ENCODE results near the gene ZMYND8.
"Not testable (repeated sequence)": the region's sequence is repeated elsewhere in the genome, so short reads cannot be mapped to it uniquely, and the experiment has no call there.

The ZMYND8 gene

DNA sequence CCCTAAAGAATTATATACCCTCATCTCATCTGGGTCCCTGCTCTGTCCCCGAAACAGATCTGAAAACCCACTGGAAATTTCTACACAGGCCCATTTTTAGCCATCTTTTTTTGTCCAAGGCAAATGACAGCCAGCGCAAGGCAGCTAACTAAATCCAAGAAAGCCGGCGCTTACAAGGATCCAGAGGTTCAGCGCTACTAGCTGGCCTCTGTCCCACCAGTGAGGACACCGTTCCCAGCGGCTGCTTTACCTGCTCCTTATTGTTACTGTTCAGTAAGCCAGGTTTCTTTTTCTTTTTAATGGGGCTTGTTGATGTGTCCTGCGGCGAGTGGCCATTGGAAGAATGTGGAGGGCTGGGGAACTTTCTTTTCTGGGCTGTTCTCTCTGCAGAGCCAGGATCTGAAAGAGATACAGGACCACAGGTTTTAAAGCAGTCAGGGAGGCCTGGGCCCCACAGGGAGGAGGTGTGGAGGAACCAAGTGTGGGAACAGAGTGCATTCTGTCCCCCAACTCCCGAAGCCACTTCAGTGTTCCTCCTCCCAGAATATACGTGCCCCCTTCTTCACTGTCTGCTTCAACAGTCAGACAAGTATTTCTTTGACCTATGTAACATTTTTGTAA is 46.6 kb downstream of the ZMYND8 start:
- DNase-seq, result no peak

DNA sequence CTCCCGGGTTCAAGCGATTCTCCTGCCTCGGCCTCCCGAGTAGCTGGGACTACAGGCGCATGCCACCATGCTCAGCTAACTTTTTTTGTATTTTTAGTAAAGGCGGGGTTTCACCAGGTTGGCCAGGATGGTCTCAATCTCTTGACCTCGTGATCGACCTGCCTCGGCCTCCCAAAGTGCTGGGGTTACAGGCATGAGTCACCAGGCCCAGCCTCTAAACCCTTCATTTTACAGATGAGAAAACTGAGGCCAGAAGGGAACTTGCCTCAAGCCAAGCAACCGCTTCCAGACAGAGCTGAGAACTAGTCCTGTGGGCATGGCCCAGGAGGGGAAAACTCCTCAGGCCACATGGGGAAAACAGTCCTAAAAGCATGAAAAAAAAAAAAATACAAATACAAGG is 47.1 kb downstream of the ZMYND8 start:
- DNase-seq, result no peak

DNA sequence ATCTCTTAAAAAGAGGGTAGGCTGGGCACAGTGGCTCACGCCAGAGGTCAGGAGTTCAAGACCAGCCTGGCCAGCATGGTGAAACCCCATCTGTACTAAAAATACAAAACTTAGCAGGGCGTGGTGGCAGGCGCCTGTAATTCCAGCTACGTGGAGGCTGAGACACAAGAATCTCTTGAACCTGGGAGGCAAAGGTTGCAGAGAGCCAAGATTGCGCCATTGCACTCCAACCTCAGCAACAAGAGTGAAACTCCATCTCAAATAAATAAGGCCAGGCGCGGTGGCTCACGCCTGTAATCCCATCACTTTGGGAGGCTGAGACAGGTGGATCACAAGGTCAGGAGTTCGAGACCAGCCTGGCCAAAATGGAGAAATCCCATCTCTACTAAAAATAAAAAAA is 48.9 kb downstream of the ZMYND8 start:
- DNase-seq, result not testable (repeated sequence)

DNA sequence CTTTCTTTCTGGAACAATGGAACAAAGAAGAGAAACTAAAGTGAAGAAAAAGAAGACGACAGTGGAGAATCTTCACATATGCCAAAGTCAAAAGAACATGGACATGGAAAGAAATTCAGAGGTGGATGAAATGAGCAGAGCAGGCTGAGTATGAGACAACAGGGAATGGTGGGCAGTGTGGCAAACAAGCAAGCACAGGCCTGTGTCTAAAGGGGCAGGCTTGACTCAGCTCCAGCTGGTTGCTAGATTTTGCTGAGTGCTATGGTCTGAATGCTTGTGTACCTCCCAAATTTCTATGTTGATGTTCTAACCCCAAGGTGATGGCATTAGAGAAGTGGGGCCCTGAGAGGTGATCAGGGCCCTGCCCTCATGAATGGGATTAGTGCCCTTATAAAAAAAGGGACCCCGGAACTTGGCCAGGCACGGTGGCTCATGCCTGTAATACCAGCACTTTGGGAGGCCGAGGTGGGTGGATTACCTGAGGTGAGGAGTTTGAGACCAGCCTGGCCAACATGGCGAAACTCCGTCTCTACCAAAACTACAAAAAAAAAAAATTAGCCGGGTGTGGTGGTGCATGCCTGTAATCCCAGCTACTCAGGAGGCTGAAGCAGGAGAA is 49.6 kb downstream of the ZMYND8 start:
- no peak for DNase-seq

DNA sequence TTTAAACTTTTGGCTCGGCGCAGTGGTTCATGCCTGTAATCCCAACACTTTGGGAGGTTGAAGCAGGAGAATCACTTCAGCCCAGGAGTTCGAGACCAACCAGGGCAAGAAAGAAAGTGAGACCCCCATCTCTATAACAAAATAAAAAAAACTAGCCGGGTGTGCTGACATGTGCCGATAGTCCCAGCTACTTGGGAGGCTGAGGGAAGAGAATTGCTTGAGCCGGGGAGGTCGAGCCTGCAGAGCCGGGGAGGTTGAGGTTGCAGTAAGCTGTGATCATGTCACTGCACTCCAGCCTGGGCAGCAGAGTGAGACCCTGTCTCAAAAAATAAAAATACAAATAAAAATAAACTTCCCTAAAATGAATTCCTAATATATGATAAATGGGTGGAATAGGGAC is 50.4 kb downstream of the ZMYND8 start:
- DNase-seq, result no peak

DNA sequence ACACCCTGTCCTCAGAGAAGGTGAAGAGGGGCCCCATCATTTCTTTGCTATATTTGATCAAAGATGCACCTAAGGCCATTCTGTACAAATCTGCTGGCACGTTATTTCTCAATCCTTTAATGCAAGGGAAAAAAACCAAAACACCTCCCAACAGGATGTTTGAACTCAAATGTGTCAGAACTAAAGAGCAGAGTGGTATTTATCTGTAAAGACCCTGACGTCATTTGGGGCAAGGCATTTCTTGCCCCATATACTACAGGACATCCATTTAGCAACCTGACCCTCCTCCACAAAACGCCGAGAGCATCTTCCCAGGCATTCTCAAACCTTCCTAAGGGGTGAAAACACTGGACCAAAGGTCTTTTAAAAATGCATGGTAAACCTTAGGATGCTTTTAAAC is 50.8 kb downstream of the ZMYND8 start:
- DNase-seq, result no peak

DNA sequence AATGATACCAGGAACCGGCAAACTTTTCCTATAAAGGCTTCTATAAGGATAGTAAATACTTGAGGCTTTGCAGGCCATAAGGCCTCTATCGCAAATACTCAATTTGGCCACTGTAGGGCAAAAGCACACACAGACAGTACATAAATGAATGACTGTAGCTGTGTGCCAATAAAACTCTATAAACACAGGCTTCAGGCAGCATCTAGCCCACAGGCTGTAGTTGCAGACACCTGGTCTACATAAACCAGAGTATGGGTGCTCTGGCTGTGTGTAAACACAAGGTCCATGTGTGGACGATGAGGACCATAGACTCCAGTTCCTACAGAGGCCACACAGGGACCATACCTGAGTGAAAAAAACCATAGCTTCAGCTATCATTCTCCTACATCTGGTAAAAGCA is 52.2 kb downstream of the ZMYND8 start:
- DNase-seq, result no peak

DNA sequence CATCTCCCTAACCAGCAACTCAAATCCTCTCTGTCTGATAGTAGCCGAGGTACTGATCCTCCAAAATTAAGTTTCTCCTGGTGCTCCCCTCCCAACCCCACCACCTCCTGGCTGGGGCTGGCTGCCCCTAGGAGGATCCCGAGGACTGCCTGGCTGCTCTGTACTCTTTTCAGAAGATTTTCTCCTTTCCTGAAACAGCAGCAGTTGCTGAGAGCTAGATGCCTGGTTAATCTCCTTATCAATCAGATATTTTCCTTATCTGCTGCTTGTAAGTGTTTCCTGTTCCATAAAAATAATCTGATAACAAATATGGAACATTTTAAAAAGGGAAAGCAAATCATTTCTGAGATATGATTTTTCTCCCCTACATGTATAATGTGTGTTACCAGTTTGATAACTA is 52.8 kb downstream of the ZMYND8 start:
- DNase-seq, result no peak

DNA sequence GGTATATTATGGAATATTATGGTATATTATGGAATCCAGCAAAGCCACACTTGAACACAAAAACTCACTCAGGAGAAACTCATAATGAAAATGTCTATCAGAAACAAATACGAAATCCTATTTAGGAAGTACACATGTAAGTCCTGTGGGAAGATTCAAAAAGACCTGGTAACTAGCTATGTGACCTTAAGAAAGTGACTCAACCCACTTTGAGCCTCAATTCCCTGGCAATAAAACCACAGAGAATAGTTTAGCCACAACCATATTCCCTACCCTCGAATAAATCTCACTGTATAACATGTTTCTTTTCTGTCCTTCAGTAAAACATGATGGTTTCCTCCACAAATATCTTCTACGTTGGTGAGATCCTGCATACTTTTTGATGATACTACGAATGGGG is 56.4 kb downstream of the ZMYND8 start:
- no peak for DNase-seq

DNA sequence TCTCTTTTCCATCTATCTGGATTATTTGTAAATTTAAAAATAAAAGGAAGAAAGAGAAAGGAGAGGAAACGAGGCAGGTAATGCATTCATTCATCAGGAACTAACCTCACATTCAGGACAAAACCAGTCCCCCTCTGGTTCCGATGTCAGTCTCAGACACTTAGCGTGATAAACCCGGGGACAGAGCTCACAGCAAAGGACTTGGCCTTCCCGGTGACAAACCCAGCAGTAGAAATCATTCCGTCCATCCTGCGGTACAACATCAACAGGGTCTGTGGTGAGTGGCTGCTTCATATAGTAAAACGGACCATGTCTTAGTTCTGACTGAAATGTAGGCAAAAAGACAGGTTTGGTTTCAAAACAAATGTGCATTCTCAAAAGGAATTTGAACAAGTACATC is 57.9 kb downstream of the ZMYND8 start:
- no peak for DNase-seq

DNA sequence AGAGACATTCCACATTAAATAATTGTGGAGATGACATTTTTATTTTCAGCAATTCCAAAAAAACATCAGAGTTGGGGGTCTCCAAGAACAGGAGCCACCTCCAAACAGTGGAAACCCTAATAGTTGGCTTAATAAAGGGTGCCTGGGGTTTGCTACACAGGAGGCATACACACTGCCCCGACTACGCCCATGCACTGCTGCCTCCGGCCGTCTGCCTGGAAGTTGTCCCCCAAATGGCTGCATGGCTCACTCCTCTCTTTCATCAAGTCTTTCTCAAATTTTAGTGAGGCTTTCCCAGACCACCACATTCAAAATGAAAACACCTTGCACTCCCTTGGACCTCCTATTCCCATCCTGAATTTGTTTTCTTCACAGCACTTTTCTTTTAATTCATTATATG is 58.8 kb downstream of the ZMYND8 start:
- DNase-seq, result no peak

DNA sequence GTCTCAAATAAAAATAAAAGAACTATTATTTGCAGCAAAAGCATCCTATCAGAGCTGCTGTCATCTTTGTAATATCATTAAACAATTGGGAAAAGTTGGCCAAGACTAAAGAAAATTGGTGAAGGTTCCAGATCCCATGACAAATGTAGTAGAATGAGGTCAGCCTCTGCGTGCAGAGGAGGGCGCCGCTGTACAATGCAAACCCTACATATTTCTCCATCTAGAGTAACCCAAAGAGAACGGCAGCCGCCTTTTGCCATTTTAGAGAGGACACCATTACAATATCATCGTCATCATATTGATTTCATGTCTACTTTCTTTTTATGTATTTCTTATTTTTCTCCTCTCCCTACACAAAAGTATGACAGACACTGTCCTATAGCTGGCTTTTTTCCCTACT is 59.5 kb downstream of the ZMYND8 start:
- DNase-seq, result no peak

DNA sequence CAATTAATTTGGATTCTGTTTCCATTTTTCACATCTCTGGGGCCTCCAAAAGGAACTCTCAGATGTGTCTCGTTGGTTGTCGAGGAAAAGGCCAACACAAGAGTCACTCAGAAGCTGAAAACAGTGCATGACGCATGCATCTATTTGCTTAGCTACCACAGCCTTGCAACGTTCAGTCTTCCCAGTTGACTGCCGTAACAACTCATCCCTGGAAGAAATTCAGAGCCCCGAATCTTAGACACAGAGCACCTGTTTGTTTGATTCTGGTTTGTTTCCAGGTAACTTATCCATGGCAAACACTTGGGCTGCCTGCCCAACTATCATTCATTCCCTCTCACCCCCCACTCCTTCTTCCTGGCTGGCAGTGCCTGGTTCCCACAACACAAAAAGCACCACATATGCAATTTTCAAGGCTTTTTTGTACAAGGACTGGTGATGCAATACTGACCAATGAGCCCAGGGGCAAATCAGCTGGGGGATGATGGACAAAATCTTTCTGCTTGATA is 60.5 kb downstream of the ZMYND8 start:
- DNase-seq, result no peak

DNA sequence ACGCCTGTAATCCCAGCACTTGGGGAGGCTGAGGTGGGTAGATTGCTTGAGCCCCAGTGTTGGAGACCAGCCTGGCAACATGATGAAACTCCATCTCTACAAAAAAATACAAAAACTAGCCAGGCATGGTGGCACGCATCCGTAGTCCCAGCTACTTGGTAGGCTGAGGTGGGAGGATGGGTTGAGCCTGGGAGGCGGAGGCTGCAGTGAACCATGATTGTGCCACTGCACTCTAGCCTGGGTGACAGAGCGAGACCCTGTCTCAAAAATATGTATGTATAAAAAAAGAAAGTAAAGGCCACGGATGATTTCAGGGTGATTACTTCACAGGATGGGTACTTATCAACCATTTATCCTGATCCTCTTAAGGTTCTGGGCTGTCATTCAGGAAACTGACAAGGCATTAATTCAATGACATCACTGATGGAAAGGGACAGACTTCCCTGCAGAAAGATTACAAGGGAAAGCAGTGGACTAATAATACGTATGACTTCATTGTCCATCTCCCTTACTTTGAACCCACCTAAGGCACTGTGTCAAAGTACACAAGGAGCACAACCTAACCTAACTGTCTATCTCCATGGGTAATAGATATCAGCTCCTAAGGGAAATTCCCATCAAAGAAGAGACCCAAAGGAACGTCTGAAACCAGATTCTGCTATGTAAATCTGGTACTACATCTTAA is 61.2 kb downstream of the ZMYND8 start:
- no peak for DNase-seq

DNA sequence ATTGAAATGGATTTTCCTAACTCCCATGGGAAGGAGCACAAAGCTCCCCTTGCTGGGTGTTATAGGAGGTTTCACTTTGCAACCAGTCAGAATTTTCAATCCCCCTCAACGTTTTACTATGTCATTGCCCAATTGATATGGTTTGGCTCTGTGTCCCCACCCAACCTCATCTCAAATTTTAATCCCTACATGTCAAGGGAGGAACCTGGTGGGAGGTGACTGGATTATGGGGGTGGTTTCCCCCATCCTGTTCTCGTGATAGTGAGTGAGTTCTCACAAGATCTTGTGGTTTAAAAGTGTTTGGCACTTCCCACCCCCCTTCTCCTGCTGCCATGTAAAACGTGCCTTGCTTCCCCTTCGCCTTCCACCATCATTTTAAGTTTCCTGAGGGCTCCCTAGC is 62.9 kb downstream of the ZMYND8 start:
- no peak for DNase-seq

DNA sequence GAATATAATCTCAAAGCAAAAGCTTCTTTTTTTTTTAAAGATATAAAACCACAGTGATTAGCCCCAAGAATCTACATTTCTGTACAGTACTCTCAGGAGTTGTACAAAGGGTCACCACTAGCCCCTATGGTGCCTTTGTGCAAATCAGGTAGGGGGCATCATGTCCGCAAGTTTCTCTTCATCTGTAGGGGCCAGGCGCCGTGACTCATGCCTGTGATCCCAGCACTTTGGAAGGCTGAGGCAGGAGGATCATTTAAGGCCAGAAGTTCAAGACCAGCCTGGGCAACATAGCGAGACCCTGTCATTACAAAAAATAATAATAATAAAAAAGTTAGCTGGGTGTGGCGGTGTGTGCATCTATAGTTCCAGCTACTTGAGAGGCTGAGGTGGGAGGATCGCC is 63.9 kb downstream of the ZMYND8 start:
- no peak for DNase-seq

DNA sequence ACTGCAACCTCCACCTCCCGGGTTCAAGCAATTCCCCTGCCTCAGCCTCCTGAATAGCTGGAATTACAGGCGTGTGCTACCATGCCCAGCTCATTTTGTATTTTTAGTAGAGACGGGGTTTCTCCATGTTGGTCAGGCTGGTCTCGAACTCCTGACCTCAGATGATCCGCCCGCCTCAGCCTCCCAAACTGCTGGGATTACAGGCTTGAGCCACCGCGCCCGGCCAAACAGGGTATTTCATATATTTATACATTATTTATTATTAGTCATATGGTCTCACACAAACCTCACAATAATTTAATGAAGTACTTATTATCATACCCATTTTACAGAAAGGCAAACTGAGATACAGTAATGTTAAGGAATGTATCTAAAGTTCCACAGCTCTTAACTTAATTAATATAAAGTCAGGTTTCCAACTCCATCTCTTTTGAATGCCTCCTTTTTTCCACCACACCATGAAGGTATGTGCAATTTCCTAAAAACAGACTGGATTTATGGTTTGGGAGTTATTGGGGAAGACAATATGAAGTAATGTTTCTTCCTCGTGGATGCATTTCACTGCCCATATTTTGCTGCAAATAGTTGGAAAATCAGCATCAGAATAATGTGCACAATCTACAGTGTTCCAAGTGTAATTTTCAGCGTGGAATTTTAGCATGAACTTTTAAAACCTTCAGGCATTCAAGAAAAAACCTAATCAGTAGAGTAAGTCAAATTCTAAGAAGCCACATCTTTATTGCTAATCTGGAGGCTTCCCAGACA is 65.7 kb downstream of the ZMYND8 start:
- DNase-seq, result no peak

DNA sequence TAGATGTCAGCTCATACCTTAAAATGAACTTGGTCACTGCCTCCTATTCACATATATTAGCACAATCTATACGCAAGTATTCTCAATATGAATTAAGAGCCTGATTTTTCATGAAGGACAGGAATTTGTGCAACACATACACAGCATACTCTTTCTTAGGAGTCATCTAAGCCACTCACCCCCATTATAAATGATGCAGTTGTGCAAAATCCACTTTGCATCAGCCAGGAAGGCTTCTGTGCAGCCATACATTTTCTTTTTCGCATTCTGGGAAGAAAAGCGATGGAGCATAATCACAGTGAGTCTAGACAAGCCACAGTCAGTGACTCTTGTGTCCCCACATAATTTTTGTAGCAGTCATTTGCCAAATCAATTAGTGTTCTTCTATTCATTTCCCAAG is 66.5 kb downstream of the ZMYND8 start:
- DNase-seq, result no peak

DNA sequence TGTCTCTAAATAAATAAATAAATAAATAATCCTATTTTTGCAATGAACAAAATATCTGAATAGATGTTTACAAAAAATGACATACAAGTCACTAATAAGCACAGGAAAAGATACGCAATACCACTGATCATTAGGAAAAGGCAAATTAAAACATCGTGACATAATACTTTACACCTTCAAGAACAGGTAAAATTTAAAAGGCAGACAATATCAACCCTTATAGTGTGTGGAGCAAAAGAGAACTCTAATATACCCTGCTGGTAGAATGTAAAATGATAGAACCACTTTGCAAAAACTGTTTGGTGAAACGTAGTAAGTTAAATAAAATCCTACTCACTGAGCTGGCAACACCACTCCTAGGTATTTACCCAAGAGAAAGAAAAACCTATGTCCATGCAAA is 67.4 kb downstream of the ZMYND8 start:
- DNase-seq, result no peak

DNA sequence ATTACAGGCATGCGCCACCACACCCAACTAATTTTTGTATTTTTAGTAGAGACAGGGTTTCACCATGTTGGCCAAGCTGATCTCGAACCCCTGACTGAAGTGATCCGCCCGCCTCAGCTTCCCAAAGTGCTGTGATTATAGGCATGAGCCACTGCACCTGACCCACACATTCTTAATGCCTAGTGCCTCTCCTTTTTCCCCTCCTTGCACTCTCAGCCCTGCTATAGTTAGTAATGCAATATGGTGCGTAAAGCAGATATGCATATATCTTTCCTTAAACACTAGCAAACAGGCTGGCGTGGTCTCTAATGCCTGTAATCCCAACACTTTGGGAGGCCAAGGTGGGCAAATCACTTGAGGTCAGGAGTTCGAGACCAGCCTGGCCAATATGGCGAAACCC is 68.0 kb downstream of the ZMYND8 start:
- not testable (repeated sequence) for DNase-seq

DNA sequence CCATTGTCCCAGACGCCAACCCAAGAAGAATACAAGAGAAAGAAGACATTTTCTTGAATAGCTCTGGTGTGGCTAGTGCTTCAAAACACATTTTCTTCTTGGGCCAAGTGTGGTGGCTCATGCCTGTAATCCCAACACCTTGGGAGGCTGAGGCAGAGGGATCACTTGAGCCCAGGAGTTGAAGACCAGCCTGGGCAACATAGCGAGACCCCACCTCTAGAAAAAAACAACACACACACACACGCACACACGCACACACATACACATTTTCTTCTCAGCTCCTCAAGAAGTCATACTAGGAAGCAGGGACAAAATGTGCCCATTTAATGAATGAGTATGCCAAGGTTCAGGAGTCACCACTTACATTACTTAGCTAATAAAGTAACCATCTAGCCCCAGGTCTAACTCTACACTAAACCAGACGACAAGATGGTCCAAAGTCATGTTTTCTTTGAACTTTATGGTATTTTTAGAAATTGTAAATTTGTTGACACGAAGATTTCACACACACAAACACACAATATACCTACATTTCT is 68.8 kb downstream of the ZMYND8 start:
- no peak for DNase-seq

DNA sequence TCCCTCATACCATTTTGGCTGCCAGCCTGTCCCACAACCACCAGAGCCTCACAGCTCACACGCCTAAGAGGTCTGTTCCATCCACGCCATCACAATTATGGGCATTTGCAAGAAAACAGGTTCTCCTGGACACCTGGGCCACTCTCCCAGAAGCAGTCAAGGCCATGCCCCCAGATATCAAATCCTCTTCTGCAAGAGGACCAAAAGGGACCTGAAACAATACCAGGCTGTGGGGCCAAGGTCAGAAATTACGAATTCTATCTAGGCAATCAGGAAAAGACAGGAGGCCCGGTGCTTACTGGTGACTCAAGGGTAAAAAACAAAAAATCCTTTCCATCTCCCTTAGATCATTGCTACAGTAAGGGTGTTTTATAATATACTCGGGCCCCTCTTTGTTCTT is 69.8 kb downstream of the ZMYND8 start:
- no peak for DNase-seq

DNA sequence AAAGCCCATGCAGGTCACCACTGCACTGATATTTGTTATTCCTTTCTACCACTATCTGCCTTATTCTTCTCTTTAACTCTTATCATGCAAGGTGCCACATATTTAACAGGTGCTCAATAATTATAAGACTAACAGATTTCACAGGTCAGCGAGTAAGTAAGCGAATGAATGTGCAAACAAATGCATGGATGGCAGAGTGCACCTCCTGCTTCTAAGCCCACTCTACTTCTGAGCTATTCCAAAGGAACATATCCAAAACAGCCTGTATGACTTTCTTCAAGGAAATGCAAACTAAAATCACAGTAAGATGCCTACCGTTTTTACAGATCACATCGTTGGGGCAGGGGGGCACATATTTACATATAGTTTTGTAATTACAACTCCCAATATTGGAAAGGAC is 71.3 kb downstream of the ZMYND8 start:
- no peak for DNase-seq

DNA sequence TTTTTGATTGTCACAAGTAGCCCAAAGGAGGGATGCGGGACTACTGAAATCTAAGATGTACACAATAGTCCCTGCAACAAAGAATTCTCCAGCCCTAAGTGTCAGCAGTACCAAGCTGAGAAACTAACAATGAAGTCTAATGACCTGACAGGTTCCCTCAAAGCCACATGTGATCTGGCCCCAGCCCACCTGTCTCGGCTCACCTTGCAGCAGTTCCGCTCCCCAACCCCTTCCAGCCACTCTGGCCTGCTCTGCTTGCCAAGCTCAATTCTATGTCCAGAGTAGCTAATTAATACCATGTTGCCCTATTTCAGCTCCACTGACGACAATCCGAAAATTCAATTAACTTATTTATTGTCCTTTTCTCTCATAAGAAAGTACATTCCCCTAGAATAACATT is 72.1 kb downstream of the ZMYND8 start:
- no peak for DNase-seq

Data from NCI-H446 (cell line).